HG02759 (cell line): ENCODE results near the gene ACSM5.
"Not testable (repeated sequence)": the region's sequence is repeated elsewhere in the genome, so short reads cannot be mapped to it uniquely, and the experiment has no call there.

ENCODE experiments used
- ATAC-seq: cut with Tn5 transposase; IDR thresholded peaks from one replicate; pipeline ENCODE4 v1.9.1; 2021; ENCODE audit warnings: mild to moderate bottlenecking, moderate library complexity; ENCODE audit not compliant: unreplicated experiment

Gene ACSM5

GRCh38 chr16:20441859-20442258 is 32.5 kb downstream of the ACSM5 start:
- ATAC-seq = not testable (repeated sequence)

GRCh38 chr16:20446652-20447393 is 37.5 kb downstream of the ACSM5 start:
- ATAC-seq = not testable (repeated sequence)

GRCh38 chr16:20451364-20451763 is 42.0 kb downstream of the ACSM5 start, which contains the start of gene ACSM2A:
Gene ACSM2A (plus strand): TSS chr16:20451521. CDS start chr16:20460115, 8,594 bp downstream.
- not testable (repeated sequence) for ATAC-seq

- ATAC-seq = not testable (repeated sequence)
These were observed 44.3 kb downstream of the ACSM5 start for GRCh38 chr16:20453633-20454032.

GRCh38 chr16:20459227-20459626 is 49.9 kb downstream of the ACSM5 start:
- ATAC-seq = not testable (repeated sequence)

- not testable (repeated sequence) for ATAC-seq
These were observed 51.0 kb downstream of the ACSM5 start for GRCh38 chr16:20460313-20460712.

GRCh38 chr16:20468954-20469353 is 59.6 kb downstream of the ACSM5 start:
- ATAC-seq = not testable (repeated sequence)

GRCh38 chr16:20469930-20470329 is 60.6 kb downstream of the ACSM5 start:
- ATAC-seq = not testable (repeated sequence)

- not testable (repeated sequence) for ATAC-seq
These were observed 61.4 kb downstream of the ACSM5 start for GRCh38 chr16:20470732-20471131.

- not testable (repeated sequence) for ATAC-seq
These were observed 67.9 kb downstream of the ACSM5 start for GRCh38 chr16:20477188-20477744.

- ATAC-seq = not testable (repeated sequence)
These were observed 74.7 kb downstream of the ACSM5 start for GRCh38 chr16:20483989-20484388.

- no peak for ATAC-seq
These were observed 75.4 kb downstream of the ACSM5 start for GRCh38 chr16:20484726-20485125.

GRCh38 chr16:20485408-20485807 is 76.1 kb downstream of the ACSM5 start:
- ATAC-seq = no peak
